Activated T-cell treated with anti-CD3 and anti-CD28 coated beads, Interleukin-2, amount 50 U/mL, for 72 hours (primary cell): ENCODE measurements around the gene ULK1. TPM values are rescaled to one million over a fixed set of nuclear protein-coding genes. Genes with fewer than 3 reads are reported as not detected.

ENCODE experiments used
- ATAC-seq, 2 donors: fragments of 150-1000 bp; cut with Tn5 transposase; replicated peaks in 1 of 2; 2 replicates each; pipeline ENCODE4 v1.10.0; 2021; ENCODE audit warnings: moderate library complexity in 2 of 2, mild to moderate bottlenecking in 1 of 2
- DNase-seq, 2 donors: peaks; one replicate each; pipeline ENCODE4 v3.0.0; 2021 to 2022; ENCODE audit warnings: mixed read lengths in 1 of 2
- H3K27ac Mint-ChIP-seq: one replicate; pipeline ENCODE4 v1.8.0; 2022; ENCODE audit warnings: mild to moderate bottlenecking, moderate library complexity, mixed read lengths
- H3K27me3 Mint-ChIP-seq: one replicate; pipeline ENCODE4 v1.8.0; 2022; ENCODE audit warnings: low read depth, mixed read lengths
- H3K36me3 Mint-ChIP-seq, 2 donors: one replicate each; pipeline ENCODE4 v1.8.0; 2022; ENCODE audit warnings: mixed read lengths in 2 of 2, mild to moderate bottlenecking in 1 of 2; ENCODE audit not compliant: insufficient read depth in 2 of 2
- H3K4me1 Mint-ChIP-seq: one replicate; pipeline ENCODE4 v1.8.0; 2022; ENCODE audit warnings: low read depth, mixed read lengths
- H3K4me3 Mint-ChIP-seq, 2 donors: one replicate each; pipeline ENCODE4 v1.8.0; 2022; ENCODE audit warnings: mild to moderate bottlenecking in 2 of 2, mixed read lengths in 2 of 2, moderate library complexity in 2 of 2
- H3K9me3 Mint-ChIP-seq, 2 donors: one replicate each; pipeline ENCODE4 v1.8.0; 2022; ENCODE audit warnings: mixed read lengths in 2 of 2
- total RNA-seq, 2 donors: library from RNA; stranded (reverse); gene quantifications; one replicate each; pipeline ENCODE4 v1.2.3, GENCODE V29; 2022

Gene ULK1
- total RNA-seq, 2 donors from 2014 or later: 29.8 to 31.2 TPM

DNA sequence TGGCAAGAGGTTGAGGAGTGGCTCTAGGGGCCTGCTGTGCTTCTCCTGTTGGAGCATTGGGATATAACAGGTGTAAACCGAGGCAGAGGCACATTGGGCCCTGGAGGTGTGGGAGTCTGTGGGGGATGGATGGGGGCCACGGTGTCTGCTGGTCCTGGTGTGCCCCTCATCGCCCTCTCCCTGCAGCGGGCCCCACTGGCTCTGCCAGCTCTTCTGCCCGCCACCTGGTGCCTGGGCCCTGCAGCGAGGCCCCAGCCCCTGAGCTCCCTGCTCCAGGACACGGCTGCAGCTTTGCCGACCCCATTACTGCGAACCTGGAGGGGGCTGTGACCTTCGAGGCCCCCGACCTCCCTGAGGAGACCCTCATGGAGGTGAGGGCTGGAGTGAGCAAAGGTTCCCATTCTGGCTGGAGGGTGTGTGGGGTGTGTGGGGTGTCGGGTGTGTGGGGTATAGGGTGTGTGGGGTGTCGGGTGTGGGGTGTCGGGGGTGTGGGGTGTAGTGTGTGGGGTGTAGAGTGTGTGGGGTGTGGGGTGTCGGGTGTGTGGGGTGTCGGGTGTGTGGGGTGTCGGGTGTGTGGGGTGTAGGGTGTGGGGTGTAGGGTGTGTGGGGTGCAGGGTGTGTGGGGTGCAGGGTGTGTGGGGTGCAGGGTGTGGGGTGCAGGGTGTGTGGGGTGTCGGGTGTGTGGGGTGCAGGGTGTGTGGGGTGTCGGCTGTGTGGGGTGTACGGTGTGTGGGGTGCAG is 24.1 kb downstream of the ULK1 start:
- Mint-ChIP-seq H3K9me3 (no peaks in the 10 kb centered on the region), H3K36me3 (no peaks in the 10 kb centered on the region), H3K4me1 (no peaks in the 10 kb centered on the region), H3K4me3 (no peak overlapping the region), H3K27ac (no peak overlapping the region), H3K27me3 (no peaks in the 10 kb centered on the region)
- no peak for ATAC-seq
- no peak for DNase-seq

DNA sequence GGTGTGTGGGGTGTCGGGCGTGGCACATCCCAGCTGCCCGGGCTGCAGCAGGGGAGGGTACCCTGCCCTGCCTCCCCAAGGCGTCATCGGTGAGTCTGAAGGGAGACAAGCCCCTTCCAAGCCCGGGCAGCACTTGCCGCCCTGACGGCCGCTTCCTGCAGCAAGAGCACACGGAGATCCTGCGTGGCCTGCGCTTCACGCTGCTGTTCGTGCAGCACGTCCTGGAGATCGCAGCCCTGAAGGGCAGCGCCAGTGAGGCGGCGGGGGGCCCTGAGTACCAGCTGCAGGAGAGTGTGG is 24.6 kb downstream of the ULK1 start:
- Mint-ChIP-seq H3K9me3 (no peaks in the 10 kb centered on the region), H3K4me1 (no peaks in the 10 kb centered on the region), H3K27me3 (no peaks in the 10 kb centered on the region), H3K27ac (no peak overlapping the region), H3K4me3 (no peak overlapping the region), H3K36me3 (no peaks in the 10 kb centered on the region)
- no peak for ATAC-seq
- DNase-seq: no peak

DNA sequence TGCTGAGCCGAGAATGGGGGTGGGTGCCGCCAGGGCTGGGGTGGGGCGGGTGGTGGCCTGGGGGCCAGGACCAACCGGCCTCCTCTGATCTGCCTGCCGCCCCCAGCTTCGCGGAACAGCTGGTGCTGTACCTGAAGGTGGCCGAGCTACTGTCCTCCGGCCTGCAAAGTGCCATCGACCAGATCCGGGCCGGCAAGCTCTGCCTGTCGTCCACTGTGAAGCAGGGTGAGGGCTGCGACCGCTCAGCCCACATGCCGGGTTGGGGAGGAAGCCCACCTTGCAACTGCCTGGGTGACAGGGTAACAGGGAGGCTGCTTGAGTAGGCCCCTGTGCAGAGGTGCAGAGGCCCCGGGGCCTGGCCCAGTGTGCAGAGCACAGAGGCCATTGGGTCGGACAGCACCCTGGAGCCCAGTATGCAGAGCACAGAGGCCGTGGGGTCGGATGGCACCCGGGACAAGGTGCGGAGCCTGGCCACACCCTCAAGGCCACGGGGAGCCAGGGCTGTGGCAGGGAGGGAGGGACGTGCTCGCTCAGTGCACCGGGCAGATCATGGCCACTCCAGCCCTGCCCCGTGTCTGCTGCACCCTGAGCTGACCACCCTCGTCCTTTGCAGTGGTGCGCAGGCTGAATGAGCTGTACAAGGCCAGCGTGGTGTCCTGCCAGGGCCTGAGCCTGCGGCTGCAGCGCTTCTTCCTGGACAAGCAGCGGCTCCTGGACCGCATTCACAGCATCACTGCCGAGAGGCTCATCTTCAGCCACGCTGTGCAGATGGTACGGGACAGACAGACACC is 25.1 kb downstream of the ULK1 start:
- no peaks in the 10 kb centered on the region for H3K36me3 Mint-ChIP-seq

DNA sequence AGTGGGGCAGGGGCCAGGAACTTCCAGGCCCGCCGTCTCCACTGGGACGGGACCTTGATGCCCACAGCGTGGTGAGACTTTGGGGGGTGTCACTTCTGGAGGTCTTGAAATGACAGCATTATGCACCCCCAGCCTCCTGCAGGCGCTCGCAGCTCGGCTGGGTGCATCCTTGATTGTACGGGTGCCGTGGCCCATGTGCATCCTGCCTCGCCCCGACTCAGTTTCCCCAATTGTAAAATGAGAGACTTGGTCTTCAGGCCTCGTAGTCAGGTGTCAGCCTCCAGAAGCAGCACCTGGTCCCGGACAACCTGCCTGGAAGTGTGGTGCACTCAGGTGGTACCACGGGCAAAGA is 25.7 kb downstream of the ULK1 start:
- Mint-ChIP-seq H3K9me3 (no peaks in the 10 kb centered on the region), H3K4me3 (no peak overlapping the region), H3K36me3 (no peaks in the 10 kb centered on the region), H3K4me1 (no peaks in the 10 kb centered on the region), H3K27ac (no peak overlapping the region), H3K27me3 (no peaks in the 10 kb centered on the region)
- ATAC-seq: no peak
- no peak for DNase-seq

More for the DNA sequence above, 25.1 kb downstream of the ULK1 start:
- no peaks in the 10 kb centered on the region for H3K9me3 Mint-ChIP-seq
- H3K27ac Mint-ChIP-seq: no peak overlapping the region
- DNase-seq (no peak), ATAC-seq (peak in 1 of 2 donors; percentile 25)
- no peaks in the 10 kb centered on the region for H3K27me3 Mint-ChIP-seq
- no peaks in the 10 kb centered on the region for H3K4me1 Mint-ChIP-seq
- no peak overlapping the region for H3K4me3 Mint-ChIP-seq

DNA sequence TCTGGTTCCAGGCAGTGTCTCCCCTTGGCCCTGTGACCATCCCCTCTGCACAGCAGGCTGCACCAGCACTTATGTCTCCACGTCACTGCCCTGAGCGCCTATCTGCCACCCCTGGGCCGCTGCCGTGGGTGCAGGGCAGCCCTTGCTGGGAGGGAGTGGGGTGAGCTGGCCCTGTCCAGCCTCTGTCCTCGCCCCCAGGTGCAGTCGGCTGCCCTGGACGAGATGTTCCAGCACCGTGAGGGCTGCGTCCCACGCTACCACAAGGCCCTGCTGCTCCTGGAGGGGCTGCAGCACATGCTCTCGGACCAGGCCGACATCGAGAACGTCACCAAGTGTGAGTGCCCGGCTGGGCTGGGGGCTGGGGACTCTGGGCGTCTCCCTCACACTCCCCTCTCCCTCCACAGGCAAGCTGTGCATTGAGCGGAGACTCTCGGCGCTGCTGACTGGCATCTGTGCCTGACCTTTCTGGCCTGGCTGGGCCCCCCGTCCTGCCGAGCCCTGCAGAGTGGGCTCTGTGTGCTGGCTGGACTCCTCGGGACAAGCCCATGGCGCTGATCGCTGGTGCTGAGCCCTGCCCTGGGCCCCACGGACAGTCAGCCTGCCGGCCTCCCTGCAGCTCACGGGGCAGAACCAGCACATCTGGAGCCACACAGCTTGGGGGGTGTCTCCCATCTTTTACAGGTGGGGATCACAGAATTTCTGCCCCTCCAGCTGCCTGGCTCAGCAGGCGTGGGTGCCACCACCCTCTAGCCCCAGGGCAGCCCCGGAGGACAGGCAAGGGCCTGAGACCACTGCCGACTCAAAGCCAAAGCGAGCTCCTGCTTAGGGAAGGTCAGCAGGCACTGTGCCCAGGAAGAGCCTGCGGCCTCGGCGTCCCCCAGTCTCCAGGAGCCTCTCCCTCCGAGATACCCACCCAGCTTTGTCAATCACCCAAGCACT is 26.7 kb downstream of the ULK1 start:
- Mint-ChIP-seq H3K9me3 (no peaks in the 10 kb centered on the region), H3K36me3 (no peaks in the 10 kb centered on the region), H3K4me1 (no peaks in the 10 kb centered on the region), H3K4me3 (no peak overlapping the region), H3K27me3 (no peaks in the 10 kb centered on the region), H3K27ac (no peak overlapping the region)
- ATAC-seq (peak in 1 of 2 donors; percentile 12), DNase-seq (no peak)

DNA sequence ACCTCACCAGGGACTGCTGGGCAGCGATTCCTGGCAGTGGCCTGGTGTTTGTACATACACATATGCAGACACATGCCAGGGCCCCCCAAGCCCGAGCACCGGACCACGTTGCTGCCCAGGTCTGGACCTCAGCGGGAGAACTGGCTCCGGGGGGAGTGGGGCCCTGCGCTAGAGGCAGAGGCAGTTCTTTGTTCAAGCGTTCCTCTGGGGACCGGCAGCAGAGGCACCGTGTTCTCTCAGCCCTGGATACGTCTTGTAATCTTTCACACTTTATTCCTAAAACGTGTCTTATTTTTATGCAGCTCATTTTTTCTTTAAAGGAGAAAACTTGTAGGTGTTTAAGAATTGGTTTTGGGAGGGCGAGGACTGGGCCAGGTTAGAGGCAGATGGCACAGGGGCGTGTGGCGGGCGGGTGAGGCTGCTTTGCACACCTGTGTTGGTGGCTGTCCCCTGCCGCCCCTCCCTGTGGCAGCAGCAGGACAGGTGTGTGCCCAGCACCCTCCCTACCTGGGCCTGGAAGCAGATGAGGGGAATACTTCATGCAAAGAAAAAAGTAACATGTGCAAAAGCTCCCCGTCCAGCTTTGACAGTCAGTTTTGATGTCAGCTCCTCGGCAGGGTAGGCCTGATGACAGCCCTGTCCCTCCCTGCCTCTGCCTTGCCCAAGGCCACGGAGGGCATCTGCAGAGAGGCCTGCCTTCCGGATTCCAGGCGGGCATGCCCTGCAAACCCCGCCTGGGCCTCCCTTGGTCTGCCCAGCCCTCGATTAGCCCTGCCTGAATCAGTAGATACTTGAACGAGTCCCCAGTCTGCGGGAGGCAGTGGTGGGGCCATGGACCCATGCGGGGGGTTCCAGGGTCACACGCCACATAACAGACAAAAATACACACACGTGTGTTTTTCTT is 27.7 kb downstream of the ULK1 start:
- ATAC-seq: no peak
- H3K27ac Mint-ChIP-seq: no peak overlapping the region
- H3K9me3 Mint-ChIP-seq: no peaks in the 10 kb centered on the region
- H3K36me3 Mint-ChIP-seq: no peaks in the 10 kb centered on the region
- H3K27me3 Mint-ChIP-seq: no peaks in the 10 kb centered on the region
- DNase-seq: no peak
- no peak overlapping the region for H3K4me3 Mint-ChIP-seq
- no peaks in the 10 kb centered on the region for H3K4me1 Mint-ChIP-seq

DNA sequence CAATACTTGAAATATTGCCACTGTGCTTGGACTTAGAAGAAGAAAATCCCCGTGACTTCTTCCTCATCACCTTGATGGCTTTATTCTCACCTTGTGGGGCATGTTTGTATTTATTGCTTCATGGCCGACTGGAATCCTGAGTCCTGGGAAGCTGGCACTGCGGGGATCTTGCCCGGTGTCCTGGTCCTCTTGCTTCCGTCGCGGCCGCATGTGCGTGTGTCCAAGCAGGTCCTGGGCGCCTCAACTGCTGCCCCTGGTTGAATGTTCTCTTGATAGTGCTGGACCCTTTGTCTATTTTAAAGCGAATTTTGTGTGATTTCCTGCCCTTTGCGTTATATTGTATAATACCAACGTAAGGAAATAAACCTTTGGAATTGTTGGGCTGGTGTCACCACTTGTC is 28.4 kb downstream of the ULK1 start:
- H3K36me3 Mint-ChIP-seq: no peaks in the 10 kb centered on the region
- DNase-seq (no peak), ATAC-seq (no peak)
- H3K27ac Mint-ChIP-seq: no peak overlapping the region
- no peaks in the 10 kb centered on the region for H3K27me3 Mint-ChIP-seq
- H3K4me1 Mint-ChIP-seq: peaks cover 3% of the 10 kb centered on the region
- H3K9me3 Mint-ChIP-seq: no peaks in the 10 kb centered on the region
- no peak overlapping the region for H3K4me3 Mint-ChIP-seq

DNA sequence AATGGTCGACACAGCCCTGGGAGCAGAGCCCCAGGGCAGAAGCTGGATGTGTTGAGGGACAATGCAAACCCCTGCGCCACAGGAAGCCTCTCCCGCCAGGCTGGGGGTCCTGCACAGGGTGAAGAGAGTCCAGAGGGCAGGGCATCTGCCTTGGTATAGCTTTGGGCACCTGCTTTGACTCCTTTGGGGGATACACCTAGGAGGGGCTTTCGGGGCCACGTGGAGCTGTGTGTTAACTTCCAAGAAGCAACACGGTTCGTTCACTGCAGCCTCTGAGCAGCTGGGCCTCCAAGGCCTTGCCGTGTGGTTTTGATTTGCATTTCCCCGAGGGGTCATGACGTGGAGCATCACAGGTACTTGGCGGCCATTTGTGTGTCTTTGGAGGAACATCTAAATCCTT is 28.8 kb downstream of the ULK1 start:
- Mint-ChIP-seq H3K36me3 (no peaks in the 10 kb centered on the region), H3K27ac (no peak overlapping the region), H3K27me3 (no peaks in the 10 kb centered on the region), H3K9me3 (no peaks in the 10 kb centered on the region), H3K4me3 (no peak overlapping the region), H3K4me1 (peaks cover 8% of the 10 kb centered on the region)
- no peak for DNase-seq
- ATAC-seq: peak in 1 of 2 donors; percentile 12

DNA sequence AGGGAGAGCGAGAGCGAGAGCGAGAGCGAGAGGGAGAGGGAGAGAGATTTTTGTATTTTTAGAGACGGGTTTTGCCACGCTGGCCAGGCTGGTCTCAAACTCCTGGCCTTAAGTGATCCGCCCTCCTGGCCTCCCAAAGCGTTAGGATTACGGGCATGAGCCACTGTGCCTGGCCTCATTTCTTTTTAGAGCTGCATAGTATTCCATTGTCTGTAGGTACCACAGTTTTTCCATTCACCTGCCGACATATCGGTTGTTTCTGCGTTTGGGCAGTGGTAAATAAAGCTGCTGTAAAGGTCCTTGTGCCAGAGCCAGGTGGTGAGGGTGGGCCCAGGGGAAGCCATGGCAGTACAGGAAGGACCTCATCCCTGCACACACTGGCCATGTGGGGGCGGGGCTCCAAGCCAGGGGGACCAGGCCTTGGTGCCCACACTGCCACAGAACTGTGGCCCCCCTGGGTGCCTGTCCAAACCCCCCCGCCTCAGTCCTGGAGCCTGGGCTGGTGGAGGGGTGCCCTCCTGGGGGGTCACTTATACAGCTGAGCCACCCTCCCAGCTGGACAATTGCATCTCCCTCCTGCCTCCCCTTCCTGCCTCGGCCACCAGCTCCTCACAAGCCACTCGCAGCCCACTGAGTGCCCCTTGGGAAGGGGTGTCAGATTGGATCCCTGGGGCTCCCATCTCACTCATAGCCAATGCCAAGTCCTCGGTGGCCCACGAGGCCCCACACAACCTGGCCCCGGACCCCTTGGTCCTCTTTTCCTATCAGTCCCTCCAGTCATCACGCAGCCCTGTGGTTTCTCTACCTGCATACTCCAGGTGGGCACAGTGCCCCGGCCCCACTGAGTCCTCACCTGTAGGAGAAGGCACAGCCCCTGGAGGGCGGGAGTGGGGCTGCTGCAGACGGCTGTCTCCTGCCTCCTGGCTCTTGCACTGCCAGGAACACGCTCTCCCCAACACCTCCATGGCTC is 33.0 kb downstream of the ULK1 start:
- Mint-ChIP-seq H3K4me3 (peak overlapping the region; percentile 96 to 100), H3K27me3 (no peaks in the 10 kb centered on the region), H3K4me1 (peaks cover 29% of the 10 kb centered on the region), H3K9me3 (no peaks in the 10 kb centered on the region), H3K27ac (no peak overlapping the region), H3K36me3 (peaks cover 5 to 8% of the 10 kb centered on the region in 2 donors)
- no peak for DNase-seq
- ATAC-seq: no peak

DNA sequence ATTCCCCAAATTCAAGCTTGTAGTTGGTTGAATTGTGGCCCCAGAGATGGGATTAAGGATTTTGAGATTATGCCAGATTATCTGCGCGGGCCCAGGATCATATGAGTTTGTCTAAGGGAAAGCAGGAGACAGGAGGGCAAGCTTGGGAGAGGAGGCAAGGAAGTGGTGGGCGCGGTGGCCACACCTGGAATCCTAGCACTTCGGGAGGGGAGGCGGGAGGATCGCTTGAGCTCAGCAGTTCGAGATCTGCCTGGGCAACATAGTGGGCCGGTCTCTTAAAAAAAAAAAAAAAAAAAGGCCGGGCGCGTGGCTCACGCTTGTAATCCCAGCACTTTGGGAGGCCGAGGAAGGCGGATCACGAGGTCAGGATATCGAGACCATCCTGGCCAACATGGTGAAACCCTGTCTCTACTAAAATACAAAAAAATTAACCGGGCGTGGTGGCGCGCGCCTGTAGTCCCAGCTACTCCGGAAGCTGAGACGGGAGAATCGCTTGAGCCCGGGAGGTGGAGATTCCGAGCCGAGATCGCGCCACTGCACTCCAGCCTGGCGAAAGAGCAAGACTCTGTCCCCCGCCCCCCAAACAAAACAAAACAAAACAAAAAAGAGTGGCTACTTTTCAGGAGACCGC is 33.8 kb downstream of the ULK1 start:
- no peaks in the 10 kb centered on the region for H3K9me3 Mint-ChIP-seq
- H3K27me3 Mint-ChIP-seq: no peaks in the 10 kb centered on the region
- peak overlapping the region; percentile 96 to 100 for H3K4me3 Mint-ChIP-seq
- H3K36me3 Mint-ChIP-seq: peaks cover 7 to 13% of the 10 kb centered on the region in 2 donors
- ATAC-seq: peak; percentile 2 to 6
- DNase-seq: no peak
- H3K4me1 Mint-ChIP-seq: peaks cover 33% of the 10 kb centered on the region
- H3K27ac Mint-ChIP-seq: peak overlapping the region; percentile 84
